HG03460 (cell line): ENCODE results near the gene EPHA6.

Experiments used
- ATAC-seq: cut with Tn5 transposase; IDR thresholded peaks from one replicate; pipeline ENCODE4 v1.9.1; 2021; ENCODE audit not compliant: unreplicated experiment

EPHA6 gene

GRCh38 chr3:97687734-97688133 is 873.3 kb downstream of the EPHA6 start:
- no peak for ATAC-seq

- no peak for ATAC-seq
Observed at GRCh38 chr3:97689111-97689510, 874.7 kb downstream of the EPHA6 start.

- no peak for ATAC-seq
Observed at GRCh38 chr3:97689962-97690361, 875.6 kb downstream of the EPHA6 start.

- no peak for ATAC-seq
Observed at GRCh38 chr3:97691354-97691753, 877.0 kb downstream of the EPHA6 start.

- ATAC-seq, result no peak
Observed at GRCh38 chr3:97692389-97692788, 878.0 kb downstream of the EPHA6 start.

- ATAC-seq, result no peak
Observed at GRCh38 chr3:97692831-97693230, 878.4 kb downstream of the EPHA6 start.

- no peak for ATAC-seq
Observed at GRCh38 chr3:97694876-97695275, 880.5 kb downstream of the EPHA6 start.

- ATAC-seq, result no peak
Observed at GRCh38 chr3:97698691-97699090, 884.3 kb downstream of the EPHA6 start.

GRCh38 chr3:97699889-97700288 is 885.5 kb downstream of the EPHA6 start:
- no peak for ATAC-seq

GRCh38 chr3:97705764-97706163 is 891.4 kb downstream of the EPHA6 start:
- no peak for ATAC-seq

GRCh38 chr3:97706226-97706625 is 891.8 kb downstream of the EPHA6 start:
- no peak for ATAC-seq

GRCh38 chr3:97711654-97712053 is 897.3 kb downstream of the EPHA6 start:
- no peak for ATAC-seq

GRCh38 chr3:97712919-97713318 is 898.5 kb downstream of the EPHA6 start:
- ATAC-seq, result no peak

GRCh38 chr3:97713634-97714033 is 899.2 kb downstream of the EPHA6 start:
- ATAC-seq, result no peak

GRCh38 chr3:97719156-97719821 is 904.9 kb downstream of the EPHA6 start:
- ATAC-seq, result peak; percentile 91

- ATAC-seq, result no peak
Observed at GRCh38 chr3:97720417-97720816, 906.0 kb downstream of the EPHA6 start.

GRCh38 chr3:97721446-97721845 is 907.1 kb downstream of the EPHA6 start:
- no peak for ATAC-seq

GRCh38 chr3:97736928-97737327 is 922.5 kb downstream of the EPHA6 start:
- no peak for ATAC-seq

GRCh38 chr3:97738761-97739160 is 924.4 kb downstream of the EPHA6 start:
- ATAC-seq, result no peak

GRCh38 chr3:97742036-97742435 is 927.6 kb downstream of the EPHA6 start:
- no peak for ATAC-seq

- no peak for ATAC-seq
Observed at GRCh38 chr3:97744289-97744688, 929.9 kb downstream of the EPHA6 start.

GRCh38 chr3:97763586-97764406 is 949.4 kb downstream of the EPHA6 start:
- no peak for ATAC-seq
